ENCODE measurements around the gene MYBL2.

Gene MYBL2

GRCh38 chr20:43721429-43722152 lies 54.7 kb downstream of the MYBL2 start:
- H3K4me3 ChIP-seq (replicated peaks; ENCODE audit: low read depth, low read length), result no peak overlapping the region
- no peak for DNase-seq (ENCODE audit: low read depth)
- TF ChIP-seq CTCF (IDR thresholded peaks at IDR 0.05; ENCODE audit: low read length, missing control alignments), result no peak

GRCh38 chr20:43722153-43722505 lies 55.2 kb downstream of the MYBL2 start:
- TF ChIP-seq CTCF (IDR thresholded peaks at IDR 0.05; ENCODE audit: low read length, missing control alignments), result no peak
- DNase-seq (ENCODE audit: low read depth), result no peak

GRCh38 chr20:43723186-43723585 lies 56.3 kb downstream of the MYBL2 start:
- no peak for DNase-seq (ENCODE audit: low read depth)
- H3K4me3 ChIP-seq (replicated peaks; ENCODE audit: low read depth, low read length), result no peak overlapping the region
- no peak for TF ChIP-seq CTCF (IDR thresholded peaks at IDR 0.05; ENCODE audit: low read length, missing control alignments)

More at GRCh38 chr20:43722153-43722505, 55.2 kb downstream of the MYBL2 start:
- H3K4me3 ChIP-seq (replicated peaks; ENCODE audit: low read depth, low read length), result no peak overlapping the region

GRCh38 chr20:43723735-43724134 lies 56.8 kb downstream of the MYBL2 start:
- TF ChIP-seq CTCF (IDR thresholded peaks at IDR 0.05; ENCODE audit: low read length, missing control alignments), result no peak
- H3K4me3 ChIP-seq (replicated peaks; ENCODE audit: low read depth, low read length), result no peak overlapping the region
- no peak for DNase-seq (ENCODE audit: low read depth)

GRCh38 chr20:43724383-43724782 lies 57.5 kb downstream of the MYBL2 start:
- no peak for DNase-seq (ENCODE audit: low read depth)
- TF ChIP-seq CTCF (IDR thresholded peaks at IDR 0.05; ENCODE audit: low read length, missing control alignments), result no peak
- no peak overlapping the region for H3K4me3 ChIP-seq (replicated peaks; ENCODE audit: low read depth, low read length)

GRCh38 chr20:43725666-43726065 lies 58.8 kb downstream of the MYBL2 start:
- no peak for TF ChIP-seq CTCF (IDR thresholded peaks at IDR 0.05; ENCODE audit: low read length, missing control alignments)
- DNase-seq (ENCODE audit: low read depth), result no peak
- no peak overlapping the region for H3K4me3 ChIP-seq (replicated peaks; ENCODE audit: low read depth, low read length)

- TF ChIP-seq CTCF (IDR thresholded peaks at IDR 0.05; ENCODE audit: low read length, missing control alignments), result no peak
- DNase-seq (ENCODE audit: low read depth), result no peak
- no peak overlapping the region for H3K4me3 ChIP-seq (replicated peaks; ENCODE audit: low read depth, low read length)
These were observed 59.4 kb downstream of the MYBL2 start for GRCh38 chr20:43726333-43726732.
